ENCODE data around the gene PPM1H.

PPM1H gene

GRCh38 chr12:62866451-62867082, 68.4 kb downstream of the PPM1H start:
- Histone ChIP-seq H3K4me3 (ENCODE audit: low read depth, low read length, poor library complexity, severe bottlenecking) (no peak overlapping the region), H3F3A (ENCODE audit: insufficient read depth, low read length) (no peaks in the 10 kb centered on the region), H3K9me2 (ENCODE audit: low read depth, low read length) (no peaks in the 10 kb centered on the region), H3K36me3 (ENCODE audit: insufficient read depth, low read length) (no peaks in the 10 kb centered on the region), H2AFZ (ENCODE audit: low read length) (no peak overlapping the region), H3K79me2 (ENCODE audit: insufficient read depth, low read length) (no peaks in the 10 kb centered on the region), H4K20me1 (ENCODE audit: insufficient read depth, low read length) (no peaks in the 10 kb centered on the region), H3K27ac (ENCODE audit: low read depth, low read length, poor library complexity, severe bottlenecking) (no peak overlapping the region), H3K9me3 (ENCODE audit: low read length) (no peaks in the 10 kb centered on the region), H3K4me2 (ENCODE audit: low read length) (no peak overlapping the region), H3K27me3 (ENCODE audit: insufficient read depth, low read length) (no peaks in the 10 kb centered on the region), H3K4me1 (ENCODE audit: insufficient read depth, low read length, severe bottlenecking) (no peaks in the 10 kb centered on the region), H3K9ac (ENCODE audit: low read length) (no peak overlapping the region)
- TF ChIP-seq EZH2 (IDR thresholded peaks at IDR 0.05; ENCODE audit: borderline replicate concordance, low read length) (no peak), CTCF (IDR thresholded peaks at IDR 0.05; ENCODE audit: low read length) (no peak)

GRCh38 chr12:62865937-62866336, 69.0 kb downstream of the PPM1H start:
- H3K79me2 ChIP-seq (ENCODE audit: insufficient read depth, low read length), result no peaks in the 10 kb centered on the region
- TF ChIP-seq EZH2 (IDR thresholded peaks at IDR 0.05; ENCODE audit: borderline replicate concordance, low read length) (no peak), CTCF (IDR thresholded peaks at IDR 0.05; ENCODE audit: low read length) (no peak)
- H3K27ac ChIP-seq (ENCODE audit: low read depth, low read length, poor library complexity, severe bottlenecking), result no peak overlapping the region
- no peak overlapping the region for H2AFZ ChIP-seq (ENCODE audit: low read length)
- no peak overlapping the region for H3K4me2 ChIP-seq (ENCODE audit: low read length)
- H3K4me3 ChIP-seq (ENCODE audit: low read depth, low read length, poor library complexity, severe bottlenecking), result no peak overlapping the region
- no peaks in the 10 kb centered on the region for H3K9me3 ChIP-seq (ENCODE audit: low read length)
- no peaks in the 10 kb centered on the region for H3K4me1 ChIP-seq (ENCODE audit: insufficient read depth, low read length, severe bottlenecking)
- H3K27me3 ChIP-seq (ENCODE audit: insufficient read depth, low read length), result no peaks in the 10 kb centered on the region
- H3K36me3 ChIP-seq (ENCODE audit: insufficient read depth, low read length), result no peaks in the 10 kb centered on the region
- no peaks in the 10 kb centered on the region for H3K9me2 ChIP-seq (ENCODE audit: low read depth, low read length)
- H4K20me1 ChIP-seq (ENCODE audit: insufficient read depth, low read length), result no peaks in the 10 kb centered on the region
- no peak overlapping the region for H3K9ac ChIP-seq (ENCODE audit: low read length)
- H3F3A ChIP-seq (ENCODE audit: insufficient read depth, low read length), result no peaks in the 10 kb centered on the region

GRCh38 chr12:62865065-62865464, 69.9 kb downstream of the PPM1H start:
- Histone ChIP-seq H3K4me2 (ENCODE audit: low read length) (no peak overlapping the region), H3K27ac (ENCODE audit: low read depth, low read length, poor library complexity, severe bottlenecking) (no peak overlapping the region), H4K20me1 (ENCODE audit: insufficient read depth, low read length) (no peaks in the 10 kb centered on the region), H3K9ac (ENCODE audit: low read length) (no peak overlapping the region), H3F3A (ENCODE audit: insufficient read depth, low read length) (no peaks in the 10 kb centered on the region), H3K36me3 (ENCODE audit: insufficient read depth, low read length) (no peaks in the 10 kb centered on the region), H2AFZ (ENCODE audit: low read length) (no peak overlapping the region), H3K27me3 (ENCODE audit: insufficient read depth, low read length) (no peaks in the 10 kb centered on the region), H3K9me2 (ENCODE audit: low read depth, low read length) (no peaks in the 10 kb centered on the region), H3K79me2 (ENCODE audit: insufficient read depth, low read length) (no peaks in the 10 kb centered on the region), H3K9me3 (ENCODE audit: low read length) (no peaks in the 10 kb centered on the region), H3K4me3 (ENCODE audit: low read depth, low read length, poor library complexity, severe bottlenecking) (no peak overlapping the region), H3K4me1 (ENCODE audit: insufficient read depth, low read length, severe bottlenecking) (no peaks in the 10 kb centered on the region)
- TF ChIP-seq EZH2 (IDR thresholded peaks at IDR 0.05; ENCODE audit: borderline replicate concordance, low read length) (no peak), CTCF (IDR thresholded peaks at IDR 0.05; ENCODE audit: low read length) (no peak)

All from OCI-LY1 (cell line).